ENCODE results near the gene NENF.

NENF gene

DNA sequence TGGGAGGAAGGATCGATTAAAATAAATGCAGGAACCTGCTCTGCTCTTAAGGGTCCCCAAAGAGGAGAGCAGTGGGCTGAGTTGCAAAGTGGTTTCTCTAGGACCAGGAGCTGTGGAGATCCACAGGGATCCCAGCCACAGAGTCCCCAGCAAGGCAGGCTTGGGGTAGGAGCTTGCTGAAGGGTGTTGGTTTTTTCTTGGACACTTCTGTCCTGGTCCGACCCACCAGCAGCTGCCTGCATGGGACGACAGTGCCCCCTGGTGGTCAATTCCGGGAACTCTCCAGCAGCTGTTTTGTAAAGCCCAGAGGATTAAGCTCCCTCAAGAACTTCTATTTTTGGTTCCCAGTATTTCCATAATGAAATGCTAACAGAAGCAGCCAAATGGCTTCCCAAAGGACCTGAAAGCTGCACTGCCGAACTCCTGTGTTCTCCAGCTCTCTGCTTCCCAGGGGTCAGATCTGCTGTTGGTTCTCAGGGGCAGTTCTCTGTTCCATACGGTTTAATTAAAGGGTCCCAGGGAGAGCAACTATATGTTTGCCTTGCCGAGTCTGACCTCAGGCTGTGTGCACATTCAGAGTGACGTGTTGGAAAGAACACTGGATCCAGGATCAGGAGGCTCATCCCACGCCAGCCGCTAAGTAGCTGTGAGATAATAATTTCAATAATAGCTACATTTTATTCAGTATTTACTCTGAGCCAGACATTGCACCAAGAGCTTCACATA, 23.2 kb downstream of the NENF start:
- no peak overlapping the region for H3K4me3 ChIP-seq (ENCODE audit: low read depth, low read length)
- no peaks in the 10 kb centered on the region for H3K9me3 ChIP-seq
- no peaks in the 10 kb centered on the region for H3K27me3 ChIP-seq
- DNase-seq = peak; percentile 86
- H3K36me3 ChIP-seq = no peaks in the 10 kb centered on the region
- TF ChIP-seq, protein P1, sequence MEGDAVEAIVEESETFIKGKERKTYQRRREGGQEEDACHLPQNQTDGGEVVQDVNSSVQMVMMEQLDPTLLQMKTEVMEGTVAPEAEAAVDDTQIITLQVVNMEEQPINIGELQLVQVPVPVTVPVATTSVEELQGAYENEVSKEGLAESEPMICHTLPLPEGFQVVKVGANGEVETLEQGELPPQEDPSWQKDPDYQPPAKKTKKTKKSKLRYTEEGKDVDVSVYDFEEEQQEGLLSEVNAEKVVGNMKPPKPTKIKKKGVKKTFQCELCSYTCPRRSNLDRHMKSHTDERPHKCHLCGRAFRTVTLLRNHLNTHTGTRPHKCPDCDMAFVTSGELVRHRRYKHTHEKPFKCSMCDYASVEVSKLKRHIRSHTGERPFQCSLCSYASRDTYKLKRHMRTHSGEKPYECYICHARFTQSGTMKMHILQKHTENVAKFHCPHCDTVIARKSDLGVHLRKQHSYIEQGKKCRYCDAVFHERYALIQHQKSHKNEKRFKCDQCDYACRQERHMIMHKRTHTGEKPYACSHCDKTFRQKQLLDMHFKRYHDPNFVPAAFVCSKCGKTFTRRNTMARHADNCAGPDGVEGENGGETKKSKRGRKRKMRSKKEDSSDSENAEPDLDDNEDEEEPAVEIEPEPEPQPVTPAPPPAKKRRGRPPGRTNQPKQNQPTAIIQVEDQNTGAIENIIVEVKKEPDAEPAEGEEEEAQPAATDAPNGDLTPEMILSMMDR (IDR thresholded peaks at IDR 0.05; ENCODE audit: low read depth, low read length) = peak; percentile 99
- H3K4me1 ChIP-seq = peaks cover 8% of the 10 kb centered on the region

DNA sequence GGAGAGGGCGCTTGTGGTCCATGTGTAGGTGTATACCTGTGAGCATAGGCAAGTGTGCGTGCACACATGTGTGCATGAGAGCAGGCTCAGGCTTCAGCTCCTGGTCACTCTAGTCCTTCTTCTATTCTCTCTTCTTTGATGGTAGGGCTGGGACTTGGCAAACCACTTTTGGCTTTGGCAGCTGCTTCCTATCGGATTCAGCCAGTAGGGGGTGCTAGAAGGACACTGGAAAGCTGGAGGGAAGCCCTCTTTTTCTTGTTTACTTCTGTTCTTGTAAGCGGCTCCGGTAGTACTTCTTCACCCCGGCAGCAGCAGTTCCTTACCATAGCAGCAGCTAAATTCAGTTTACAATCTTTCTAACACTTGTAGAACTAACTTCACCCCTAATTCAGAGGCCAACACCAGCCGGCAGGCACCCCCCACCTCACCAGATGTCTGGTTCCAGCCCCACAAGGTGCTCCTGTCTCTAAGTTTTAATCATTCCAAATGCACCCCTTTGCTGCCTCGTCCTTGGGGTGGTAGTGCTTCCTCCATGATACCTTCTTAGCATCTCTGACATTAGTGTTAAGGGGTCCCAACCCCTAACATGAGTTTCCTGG, 25.1 kb downstream of the NENF start:
- Histone ChIP-seq H3K4me1 (no peaks in the 10 kb centered on the region), H3K9me3 (no peaks in the 10 kb centered on the region), H3K27me3 (no peaks in the 10 kb centered on the region), H3K36me3 (no peaks in the 10 kb centered on the region), H3K4me3 (ENCODE audit: low read depth, low read length) (no peak overlapping the region)
- TF ChIP-seq, protein P1 (IDR thresholded peaks at IDR 0.05; ENCODE audit: low read depth, low read length) = peak; percentile 96
- peak; percentile 82 for DNase-seq

DNA sequence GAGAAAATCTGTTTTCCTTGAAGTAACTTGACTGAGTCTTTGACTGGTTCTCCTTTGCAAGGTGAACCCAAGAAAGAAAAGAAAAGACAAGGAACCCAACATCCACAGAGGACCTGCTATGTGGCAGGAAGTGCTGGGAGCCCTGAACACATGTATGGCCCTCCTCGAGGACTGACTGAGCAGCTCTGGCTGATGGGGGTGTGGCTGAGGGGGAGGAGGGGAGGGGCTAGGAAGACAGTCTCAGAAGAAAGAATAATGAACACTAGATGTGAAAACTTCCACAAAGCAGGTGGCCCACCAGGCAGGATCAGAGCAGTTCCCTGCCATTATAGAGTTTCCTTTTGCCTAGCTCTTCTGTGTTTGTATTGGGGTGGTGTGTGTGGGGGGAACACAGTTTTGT, 26.1 kb downstream of the NENF start:
- Histone ChIP-seq H3K36me3 (no peaks in the 10 kb centered on the region), H3K4me3 (ENCODE audit: low read depth, low read length) (no peak overlapping the region), H3K9me3 (no peaks in the 10 kb centered on the region), H3K4me1 (no peaks in the 10 kb centered on the region), H3K27me3 (no peaks in the 10 kb centered on the region)
- TF ChIP-seq, protein P1 (IDR thresholded peaks at IDR 0.05; ENCODE audit: low read depth, low read length) = no peak
- no peak for DNase-seq

DNA sequence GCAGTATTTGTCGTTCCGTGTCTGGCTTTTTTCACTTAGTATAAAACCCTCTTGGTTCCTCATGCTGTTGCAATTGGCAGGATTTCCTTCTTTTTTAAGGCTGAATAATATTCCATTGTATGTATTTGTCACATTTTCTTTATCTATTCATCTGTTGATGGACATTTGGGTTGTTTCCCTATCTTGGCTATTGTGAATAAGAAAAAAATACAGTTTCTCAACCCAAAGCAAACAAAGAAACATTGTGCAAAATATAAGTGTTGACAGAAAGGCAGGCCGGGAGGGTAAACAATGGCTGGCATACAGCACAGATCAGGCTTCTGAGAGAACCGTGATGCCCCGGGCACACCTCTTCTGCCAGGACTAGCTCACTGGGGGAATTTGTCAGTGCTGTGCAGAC, 26.9 kb downstream of the NENF start:
- Histone ChIP-seq H3K36me3 (no peaks in the 10 kb centered on the region), H3K4me1 (no peaks in the 10 kb centered on the region), H3K27me3 (no peaks in the 10 kb centered on the region), H3K4me3 (ENCODE audit: low read depth, low read length) (no peak overlapping the region), H3K9me3 (no peaks in the 10 kb centered on the region)
- TF ChIP-seq, protein P1 (IDR thresholded peaks at IDR 0.05; ENCODE audit: low read depth, low read length) = no peak
- no peak for DNase-seq

DNA sequence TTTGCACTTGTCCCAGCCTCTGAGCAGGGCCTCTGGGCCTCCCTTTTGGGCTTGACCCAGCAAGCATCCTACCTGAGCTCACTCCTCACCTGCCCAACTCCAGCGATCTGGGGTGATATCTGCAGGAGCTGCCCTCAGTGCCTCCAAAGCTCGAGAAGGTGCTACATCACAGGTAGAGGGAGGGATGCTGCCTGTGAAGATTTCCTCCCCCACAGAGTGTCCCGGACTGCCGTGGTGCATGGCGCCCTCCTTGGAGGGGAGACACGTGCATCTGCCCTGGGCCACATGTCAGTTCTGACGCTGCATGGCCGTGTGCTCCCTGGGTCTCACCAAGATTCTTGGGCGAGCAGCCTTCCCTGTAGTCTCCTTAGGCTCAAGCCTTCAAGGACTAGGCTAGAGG, 27.7 kb downstream of the NENF start:
- Histone ChIP-seq H3K36me3 (no peaks in the 10 kb centered on the region), H3K4me1 (no peaks in the 10 kb centered on the region), H3K27me3 (no peaks in the 10 kb centered on the region), H3K9me3 (no peaks in the 10 kb centered on the region), H3K4me3 (ENCODE audit: low read depth, low read length) (no peak overlapping the region)
- no peak for DNase-seq
- TF ChIP-seq, protein P1 (IDR thresholded peaks at IDR 0.05; ENCODE audit: low read depth, low read length) = no peak
